ENCODE data around the gene CHCHD2. TPM values are rescaled to one million over a fixed set of nuclear protein-coding genes. Genes with fewer than 3 reads are reported as not detected.

The CHCHD2 gene
- total RNA-seq, 1 experiment from 2014 or later, result 510 TPM

- H3K4me2 ChIP-seq (ENCODE audit: low read length), result no peak overlapping the region
- RAD21 ChIA-PET (ENCODE audit: low non-redundant PET in 1 of 2, low total read pairs in 2 of 2, uncharacterized antibody in 2 of 2, unreplicated experiment in 2 of 2), result no interaction called here
- no peaks in the 10 kb centered on the region for H3K9me2 ChIP-seq (ENCODE audit: insufficient read depth)
- no peak for ATAC-seq
- no peak for TF ChIP-seq CBX3 (IDR thresholded peaks at IDR 0.05; ENCODE audit: low read depth)
- TF ChIP-seq POLR2A (IDR thresholded peaks at IDR 0.05; ENCODE audit: borderline replicate concordance, extremely low read depth, insufficient read depth, insufficient read length), result no peak
- TF ChIP-seq POLR2AphosphoS5 (IDR thresholded peaks at IDR 0.05; ENCODE audit: low read depth, low read length), result peak; percentile 9; the same call in 1 of the 2 replicates
- H3K27me3 ChIP-seq (ENCODE audit: insufficient read depth, low read length), result no peaks in the 10 kb centered on the region
- H3K36me3 ChIP-seq (ENCODE audit: control insufficient read depth in 1 of 2, insufficient read depth in 2 of 2, low read length in 2 of 2), result no peaks in the 10 kb centered on the region
- H3K4me1 ChIP-seq (ENCODE audit: control insufficient read depth in 1 of 2, insufficient read depth in 2 of 2, low read length in 2 of 2), result peaks cover 4 to 8% of the 10 kb centered on the region in 2 experiments; a peak in 3 of 4 replicates
- H4K20me1 ChIP-seq (ENCODE audit: insufficient read depth), result no peaks in the 10 kb centered on the region
- H2AFZ ChIP-seq (ENCODE audit: low read depth, low read length, poor library complexity, severe bottlenecking), result no peak overlapping the region
- no peak overlapping the region for H3K9ac ChIP-seq (ENCODE audit: low read length)
- H3K79me2 ChIP-seq (ENCODE audit: insufficient read depth, low read length), result no peaks in the 10 kb centered on the region
- BruUV-seq (replicated peaks), result no TSS peak
- no peak overlapping the region for H3K27ac ChIP-seq (ENCODE audit: low read depth, low read length)
- no peak for DNase-seq (ENCODE audit: low read depth, low spot score)
- H3K9me3 ChIP-seq (ENCODE audit: control insufficient read depth in 1 of 2, insufficient read depth in 1 of 2, low read depth in 1 of 2, low read length in 2 of 2), result no peaks in the 10 kb centered on the region
- POLR2A ChIA-PET, result no interaction called here
- H3K4me3 ChIP-seq (replicated peaks in 1 of 2; ENCODE audit: low read depth in 1 of 2, low read length in 2 of 2), result no peak overlapping the region
- CTCF ChIA-PET, result interaction anchor here (1.0 to 3.6 kb wide), 3 partner anchors 17 to 451 kb away, joined by 4 to 21 read pairs (median 8); no protein-coding TSS in a partner anchor
- intact Hi-C loops (cut with micrococcal nuclease), result loop anchor here (5.0 kb wide), 1 partner anchor 89 kb away; no protein-coding TSS in a partner anchor
Observed at GRCh38 chr7:56091591-56091990, 14.7 kb downstream of the CHCHD2 start.

- H4K20me1 ChIP-seq (ENCODE audit: insufficient read depth), result no peaks in the 10 kb centered on the region
- H3K27ac ChIP-seq (ENCODE audit: low read depth, low read length), result no peak overlapping the region
- H3K79me2 ChIP-seq (ENCODE audit: insufficient read depth, low read length), result no peaks in the 10 kb centered on the region
- H3K9me3 ChIP-seq (ENCODE audit: control insufficient read depth in 1 of 2, insufficient read depth in 1 of 2, low read depth in 1 of 2, low read length in 2 of 2), result no peaks in the 10 kb centered on the region
- no peak for ATAC-seq
- no TSS peak for BruUV-seq (replicated peaks)
- no peaks in the 10 kb centered on the region for H3K27me3 ChIP-seq (ENCODE audit: insufficient read depth, low read length)
- H3K36me3 ChIP-seq (ENCODE audit: control insufficient read depth in 1 of 2, insufficient read depth in 2 of 2, low read length in 2 of 2), result no peaks in the 10 kb centered on the region; a peak in 1 of 4 replicates
- ChIA-PET CTCF (no interaction called here), RAD21 (ENCODE audit: low non-redundant PET in 1 of 2, low total read pairs in 2 of 2, uncharacterized antibody in 2 of 2, unreplicated experiment in 2 of 2) (no interaction called here), POLR2A (no interaction called here)
- no peak for TF ChIP-seq MAX (IDR thresholded peaks at IDR 0.05)
- no peak for TF ChIP-seq SRF (IDR thresholded peaks at IDR 0.05; ENCODE audit: low read depth)
- no peak for TF ChIP-seq CTCF (IDR thresholded peaks at IDR 0.05 in 2 of 3, conservative IDR thresholded peaks at IDR 0.05 in 1 of 3; ENCODE audit: borderline replicate concordance in 1 of 3, insufficient read depth in 1 of 3, low read depth in 2 of 3, low read length in 2 of 3)
- TF ChIP-seq EZH2phosphoT487 (IDR thresholded peaks at IDR 0.05; ENCODE audit: borderline replicate concordance), result no peak
- TF ChIP-seq ZFX (IDR thresholded peaks at IDR 0.05), result no peak
- no peak for TF ChIP-seq POLR2A (IDR thresholded peaks at IDR 0.05; ENCODE audit: borderline replicate concordance, extremely low read depth, insufficient read depth, insufficient read length)
- TF ChIP-seq FOSL1 (IDR thresholded peaks at IDR 0.05; ENCODE audit: low read depth), result no peak
- TF ChIP-seq CEBPB (IDR thresholded peaks at IDR 0.05; ENCODE audit: low read depth), result no peak
- no peak for TF ChIP-seq YY1 (IDR thresholded peaks at IDR 0.05; ENCODE audit: extremely low read depth, insufficient replicate concordance, low read depth, low read length)
- TF ChIP-seq EZH2 (IDR thresholded peaks at IDR 0.05), result no peak
- H3K9ac ChIP-seq (ENCODE audit: low read length), result no peak overlapping the region
- H3K9me2 ChIP-seq (ENCODE audit: insufficient read depth), result no peaks in the 10 kb centered on the region
- H3K4me3 ChIP-seq (replicated peaks in 1 of 2; ENCODE audit: low read depth in 1 of 2, low read length in 2 of 2), result no peak overlapping the region
- H3K4me1 ChIP-seq (ENCODE audit: control insufficient read depth in 1 of 2, insufficient read depth in 2 of 2, low read length in 2 of 2), result peaks cover under 1 to 6% of the 10 kb centered on the region in 2 experiments; a peak in 3 of 4 replicates
- no peak overlapping the region for H3K4me2 ChIP-seq (ENCODE audit: low read length)
- no peak overlapping the region for H2AFZ ChIP-seq (ENCODE audit: low read depth, low read length, poor library complexity, severe bottlenecking)
- no peak for DNase-seq (ENCODE audit: low read depth, low spot score)
- intact Hi-C loops (cut with micrococcal nuclease), result no loop called here
Observed at GRCh38 chr7:56087445-56087844, 18.8 kb downstream of the CHCHD2 start.

Measured in HCT116 (cell line).